GM19438 (cell line): Measurements from ENCODE around the gene CACNA2D1.

Experiments
- ATAC-seq: cut with Tn5 transposase; IDR thresholded peaks from one replicate; pipeline ENCODE4 v1.9.1; 2021; ENCODE audit warnings: low read depth; ENCODE audit not compliant: unreplicated experiment

CACNA2D1 gene

GRCh38 chr7:82293467-82293866 lies 150.1 kb downstream of the CACNA2D1 start:
- no peak for ATAC-seq

GRCh38 chr7:82291931-82292330 lies 151.6 kb downstream of the CACNA2D1 start:
- ATAC-seq: no peak

GRCh38 chr7:82289889-82290288 lies 153.7 kb downstream of the CACNA2D1 start:
- no peak for ATAC-seq

GRCh38 chr7:82289152-82289535 lies 154.4 kb downstream of the CACNA2D1 start:
- no peak for ATAC-seq

GRCh38 chr7:82286798-82287140 lies 156.8 kb downstream of the CACNA2D1 start:
- ATAC-seq: no peak

- no peak for ATAC-seq
Measured at GRCh38 chr7:82286096-82286797, 157.3 kb downstream of the CACNA2D1 start.

GRCh38 chr7:82284936-82285519 lies 158.5 kb downstream of the CACNA2D1 start:
- ATAC-seq: no peak

GRCh38 chr7:82275342-82275741 lies 168.2 kb downstream of the CACNA2D1 start:
- no peak for ATAC-seq

GRCh38 chr7:82274681-82275080 lies 168.9 kb downstream of the CACNA2D1 start:
- no peak for ATAC-seq

GRCh38 chr7:82273886-82274285 lies 169.7 kb downstream of the CACNA2D1 start:
- no peak for ATAC-seq

GRCh38 chr7:82270870-82271269 lies 172.7 kb downstream of the CACNA2D1 start:
- no peak for ATAC-seq

GRCh38 chr7:82268632-82269031 lies 174.9 kb downstream of the CACNA2D1 start:
- ATAC-seq: no peak

GRCh38 chr7:82266081-82266480 lies 177.5 kb downstream of the CACNA2D1 start:
- no peak for ATAC-seq

GRCh38 chr7:82264783-82265305 lies 178.7 kb downstream of the CACNA2D1 start:
- no peak for ATAC-seq

- no peak for ATAC-seq
Measured at GRCh38 chr7:82263920-82264782, 179.4 kb downstream of the CACNA2D1 start.

GRCh38 chr7:82258181-82258580 lies 185.4 kb downstream of the CACNA2D1 start:
- ATAC-seq: no peak

GRCh38 chr7:82257118-82257695 lies 186.4 kb downstream of the CACNA2D1 start:
- ATAC-seq: no peak

- ATAC-seq: no peak
Measured at GRCh38 chr7:82255706-82256105, 187.9 kb downstream of the CACNA2D1 start.

GRCh38 chr7:82250598-82250997 lies 193.0 kb downstream of the CACNA2D1 start:
- ATAC-seq: no peak

GRCh38 chr7:82249979-82250378 lies 193.6 kb downstream of the CACNA2D1 start:
- ATAC-seq: no peak

- no peak for ATAC-seq
Measured at GRCh38 chr7:82247814-82248433, 195.7 kb downstream of the CACNA2D1 start.
